BJ (cell line): Measurements from ENCODE around the gene MGP. TPM values are rescaled to one million over a fixed set of nuclear protein-coding genes. Genes with fewer than 3 reads are reported as not detected.

Experiments
- CTCF ChIA-PET: fragments of 350-600 bp; formaldehyde crosslinking; extraction: SDS; loops from one replicate; lab custom pipeline; 2021; ENCODE audit warnings: antibody characterized with exemption, inconsistent platforms; lab: Yijun Ruan, JAX
- POLR2A ChIA-PET: fragments of 300-600 bp; sonication (Branson Sonifier 250); formaldehyde crosslinking; extraction: SDS; loops from one replicate; lab custom pipeline; 2021; ENCODE audit warnings: antibody characterized with exemption; lab: Charles Lee
- DNase-seq: peaks from one replicate; pipeline ENCODE4 v3.0.0-alpha.2; 2011; ENCODE audit warnings: low read depth
- H3K27me3 ChIP-seq: 2 replicates; pipeline ENCODE4 v1.6.0; 2011; ENCODE audit warnings: low read length; ENCODE audit not compliant: control insufficient read depth, insufficient read depth
- H3K36me3 ChIP-seq: 2 replicates; pipeline ENCODE4 v1.5.1; 2011; ENCODE audit warnings: low read length; ENCODE audit not compliant: control insufficient read depth, insufficient read depth
- H3K4me3 ChIP-seq: 2 replicates; pipeline ENCODE4 v1.5.1; 2011; ENCODE audit warnings: low read depth, mild to moderate bottlenecking, control low read depth, low read length
- CTCF ChIP-seq: IDR thresholded peaks from 2 replicates; pipeline ENCODE4 v1.5.1; 2011; ENCODE audit warnings: low read depth, mild to moderate bottlenecking, control low read depth, inconsistent platforms, low read length, moderate library complexity; ENCODE audit not compliant: insufficient read depth
- polyA plus RNA-seq: library from polyadenylated mRNA; depleted of rRNA; stranded (reverse); fragments of >200 nt; gene quantifications from 2 replicates; pipeline ENCODE4 v1.2.3, GENCODE V29; 2011

The MGP gene
- polyA plus RNA-seq, 1 experiment = 116 TPM

GRCh38 chr12:14879222-14879933, 6.3 kb downstream of the MGP start:
- POLR2A ChIA-PET = no interaction called here
- Histone ChIP-seq H3K4me3 (no peak overlapping the region), H3K27me3 (no peaks in the 10 kb centered on the region), H3K36me3 (no peaks in the 10 kb centered on the region)
- CTCF ChIA-PET = no interaction called here
- DNase-seq = no peak
- TF ChIP-seq CTCF = no peak

GRCh38 chr12:14878488-14878887, 7.2 kb downstream of the MGP start:
- DNase-seq = no peak
- Histone ChIP-seq H3K27me3 (no peaks in the 10 kb centered on the region), H3K4me3 (no peak overlapping the region), H3K36me3 (no peaks in the 10 kb centered on the region)
- ChIA-PET POLR2A (no interaction called here), CTCF (no interaction called here)
- TF ChIP-seq CTCF = no peak

GRCh38 chr12:14876833-14877232, 8.8 kb downstream of the MGP start:
- no peak for TF ChIP-seq CTCF
- Histone ChIP-seq H3K4me3 (no peak overlapping the region), H3K36me3 (no peaks in the 10 kb centered on the region), H3K27me3 (no peaks in the 10 kb centered on the region)
- ChIA-PET CTCF (no interaction called here), POLR2A (no interaction called here)
- DNase-seq = no peak

- Histone ChIP-seq H3K36me3 (no peaks in the 10 kb centered on the region), H3K27me3 (no peaks in the 10 kb centered on the region; the same call in 1 of the 2 replicates), H3K4me3 (no peak overlapping the region)
- TF ChIP-seq CTCF = no peak
- no peak for DNase-seq
- ChIA-PET CTCF (interaction anchor here (0.6 kb wide), 1 partner anchor 65 kb away, joined by 3 read pairs; no protein-coding TSS in a partner anchor), POLR2A (no interaction called here)
Measured at GRCh38 chr12:14874882-14875281, 10.8 kb downstream of the MGP start.

GRCh38 chr12:14873440-14874185, 12.0 kb downstream of the MGP start:
- DNase-seq = no peak
- POLR2A ChIA-PET = no interaction called here
- Histone ChIP-seq H3K36me3 (no peaks in the 10 kb centered on the region), H3K4me3 (no peak overlapping the region), H3K27me3 (no peaks in the 10 kb centered on the region; the same call in 1 of the 2 replicates)
- TF ChIP-seq CTCF = no peak
- CTCF ChIA-PET = interaction anchor here (0.6 to 1.9 kb wide), 2 partner anchors 11 to 14 kb away, joined by 3 to 4 read pairs; no protein-coding TSS in a partner anchor
